GM18519 (cell line): ENCODE measurements around the gene ATR.

ENCODE experiments used
- ATAC-seq: cut with Tn5 transposase; IDR thresholded peaks from one replicate; pipeline ENCODE4 v1.9.1; 2021; ENCODE audit warnings: mild to moderate bottlenecking, moderate library complexity; ENCODE audit not compliant: unreplicated experiment, low FRiP score

Gene ATR

GRCh38 chr3:142534543-142534942 lies 44.0 kb downstream of the ATR start:
- ATAC-seq: no peak

- no peak for ATAC-seq
Measured at GRCh38 chr3:142530296-142530695, 48.2 kb downstream of the ATR start.

GRCh38 chr3:142523921-142524566 lies 54.5 kb downstream of the ATR start:
- no peak for ATAC-seq

GRCh38 chr3:142509079-142509478 lies 69.5 kb downstream of the ATR start:
- ATAC-seq: no peak

- ATAC-seq: no peak
Measured at GRCh38 chr3:142507241-142507640, 71.3 kb downstream of the ATR start.

GRCh38 chr3:142502187-142502985 lies 76.1 kb downstream of the ATR start:
- no peak for ATAC-seq

GRCh38 chr3:142501004-142501926 lies 77.3 kb downstream of the ATR start:
- ATAC-seq: no peak

- no peak for ATAC-seq
Measured at GRCh38 chr3:142500211-142500610, 78.3 kb downstream of the ATR start.

GRCh38 chr3:142498397-142499180 lies 79.9 kb downstream of the ATR start:
- no peak for ATAC-seq

- ATAC-seq: no peak
Measured at GRCh38 chr3:142497729-142498128, 80.8 kb downstream of the ATR start.

- ATAC-seq: no peak
Measured at GRCh38 chr3:142495103-142495502, 83.4 kb downstream of the ATR start.

GRCh38 chr3:142492184-142492583 lies 86.3 kb downstream of the ATR start:
- no peak for ATAC-seq

- no peak for ATAC-seq
Measured at GRCh38 chr3:142489572-142490323, 88.8 kb downstream of the ATR start.

- no peak for ATAC-seq
Measured at GRCh38 chr3:142484912-142485435, 93.6 kb downstream of the ATR start.

- no peak for ATAC-seq
Measured at GRCh38 chr3:142481196-142481595, 97.3 kb downstream of the ATR start.

- no peak for ATAC-seq
Measured at GRCh38 chr3:142470826-142471225, 107.7 kb downstream of the ATR start.

GRCh38 chr3:142468456-142468855 lies 110.1 kb downstream of the ATR start:
- ATAC-seq: no peak

GRCh38 chr3:142467768-142468167 lies 110.8 kb downstream of the ATR start:
- no peak for ATAC-seq

- no peak for ATAC-seq
Measured at GRCh38 chr3:142460689-142461088, 117.8 kb downstream of the ATR start.
